AG20443 (cell line): Measurements from ENCODE around the gene HCK.
"Not testable (repeated sequence)": the region's sequence is repeated elsewhere in the genome, so short reads cannot be mapped to it uniquely, and the experiment has no call there.

Experiments used
- DNase-seq: peaks from one replicate; pipeline ENCODE4 v3.0.0; 2012; ENCODE audit warnings: low spot score, mixed read lengths

Gene HCK

DNA sequence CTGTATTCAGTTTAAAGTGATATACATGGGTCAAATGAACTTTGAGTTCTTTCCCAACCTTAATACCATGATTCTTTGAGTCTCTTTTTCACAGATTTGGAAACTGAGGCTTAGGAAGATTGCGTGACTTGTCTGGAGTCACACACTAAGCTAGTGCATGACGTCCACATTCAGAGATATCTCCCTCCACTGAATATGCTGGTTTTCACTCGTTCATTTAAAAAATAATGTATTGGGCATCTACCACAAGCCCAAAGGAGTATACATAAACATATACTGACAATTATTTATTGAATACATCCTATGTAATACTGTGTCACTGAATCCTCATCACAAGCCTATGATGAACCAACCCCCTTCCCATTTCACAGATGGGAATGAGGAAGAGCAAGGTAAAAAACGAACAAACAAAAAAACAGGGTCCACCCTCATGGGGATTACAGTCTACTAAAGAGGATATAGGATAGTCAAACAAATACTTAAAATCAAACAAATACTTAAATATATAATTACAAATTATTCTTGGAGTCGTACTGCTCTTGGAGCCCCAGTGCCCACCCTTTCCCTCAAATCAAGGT, 56.9 kb downstream of the HCK start:
- DNase-seq: no peak

DNA sequence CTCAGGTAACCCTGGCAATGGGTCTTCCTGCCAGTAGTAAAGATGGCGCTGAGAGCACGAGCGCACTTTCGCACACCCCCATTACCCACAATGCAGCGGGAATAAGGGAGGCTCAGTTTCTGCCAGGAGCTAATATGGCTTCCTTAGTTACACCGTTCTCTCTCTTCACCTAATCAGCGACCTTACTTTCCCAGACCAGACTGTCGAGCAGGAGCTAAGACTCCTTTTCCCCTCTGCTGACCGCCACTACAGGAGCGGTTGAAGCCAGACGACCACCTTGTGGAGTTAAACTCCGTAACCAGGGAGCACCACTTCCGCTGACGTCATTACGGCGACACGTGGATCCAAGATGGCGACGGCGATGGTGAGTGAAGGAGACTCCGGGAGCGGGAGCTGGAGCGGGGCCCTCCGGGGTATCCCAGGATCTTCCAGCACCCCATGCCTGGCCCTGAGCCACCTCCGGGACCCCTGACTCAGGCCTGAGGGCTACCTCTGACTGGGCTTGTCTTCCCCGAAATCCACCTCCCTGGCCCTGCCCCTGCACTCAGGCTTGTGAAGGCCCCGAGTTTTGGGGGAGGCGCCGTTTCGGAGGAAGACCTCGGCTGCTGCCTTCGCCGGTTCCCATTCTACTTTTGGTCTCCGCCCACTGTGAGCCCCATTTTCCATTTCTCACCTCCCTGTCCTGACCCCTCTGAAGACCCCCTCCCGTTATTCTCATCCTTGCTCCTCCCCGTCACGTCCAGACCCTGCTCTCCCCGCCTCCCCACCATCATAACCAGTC, 57.5 kb downstream of the HCK start, which contains the start of gene TM9SF4:
Gene TM9SF4 (plus strand): TSS at position 323 of the 781 bp plus-strand sequence. CDS start 27 bp downstream, at position 350.
- DNase-seq: peak; percentile 94

DNA sequence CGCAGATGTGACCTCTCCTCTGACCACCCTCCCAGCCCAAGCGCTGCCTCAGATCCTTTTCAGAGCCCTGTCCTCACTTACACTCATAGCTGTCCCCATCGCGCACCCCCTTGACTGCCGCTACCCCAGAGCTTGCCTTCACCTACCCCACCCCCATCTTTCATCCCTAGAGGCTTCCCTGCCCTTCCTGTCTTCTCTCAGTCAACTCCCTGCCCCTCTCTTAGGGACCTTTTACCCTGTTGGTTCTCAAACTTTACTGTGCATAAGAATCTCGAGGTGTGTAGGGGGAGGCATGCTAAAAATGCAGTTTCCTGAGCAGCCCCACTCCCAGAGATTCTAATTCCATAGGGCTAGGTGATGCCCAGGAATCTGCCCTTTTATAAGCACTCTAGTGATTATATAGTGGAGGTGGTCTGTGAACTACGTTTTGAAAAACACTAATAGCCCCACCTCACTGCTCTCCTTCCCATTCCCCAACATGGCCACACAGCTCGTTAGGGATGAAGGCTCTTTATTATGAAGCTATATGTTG, 58.2 kb downstream of the HCK start:
- no peak for DNase-seq

DNA sequence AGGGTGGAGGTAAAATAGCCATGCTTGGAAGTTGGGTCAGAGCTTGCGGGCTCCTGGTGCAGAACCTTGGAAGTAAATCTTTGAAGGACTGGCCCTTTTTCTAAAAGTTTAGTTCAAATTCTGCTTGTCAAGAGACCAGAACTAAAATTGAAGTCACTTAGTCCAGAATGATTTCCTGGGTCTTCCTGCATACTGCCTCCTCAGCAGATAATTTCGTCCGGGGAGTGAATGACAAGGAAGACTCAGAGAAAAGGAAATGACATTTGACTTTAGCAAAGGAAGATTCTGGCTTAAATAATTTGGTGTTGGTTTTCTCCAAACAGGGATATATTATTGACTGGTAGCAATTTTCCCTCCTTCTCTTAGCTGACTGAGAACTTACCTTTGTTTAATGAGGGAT, 58.7 kb downstream of the HCK start:
- no peak for DNase-seq

DNA sequence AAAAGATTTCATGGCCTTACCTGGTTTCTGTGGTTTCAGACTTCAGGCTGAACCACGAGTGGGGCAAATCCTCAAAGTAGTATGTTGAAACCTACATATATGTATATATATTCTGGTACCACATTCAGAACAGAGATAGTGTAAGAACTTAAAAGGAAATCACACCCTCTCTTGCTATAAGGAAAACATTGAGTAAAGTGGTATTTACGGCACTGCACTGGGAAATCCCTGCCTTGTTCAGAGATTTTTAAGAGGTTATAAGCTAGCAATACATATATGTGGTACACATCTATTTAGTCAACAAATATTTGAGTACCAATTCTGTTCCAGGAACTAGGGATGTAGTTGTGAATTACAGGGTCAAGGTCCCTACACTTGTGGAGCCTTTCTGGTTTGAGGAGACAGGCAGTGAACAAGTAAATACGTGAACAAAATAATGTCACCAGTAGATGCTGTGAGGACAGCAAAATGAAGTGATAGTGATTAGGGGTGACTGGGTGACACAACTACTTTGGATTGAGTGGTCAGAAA, 59.2 kb downstream of the HCK start:
- DNase-seq: no peak

DNA sequence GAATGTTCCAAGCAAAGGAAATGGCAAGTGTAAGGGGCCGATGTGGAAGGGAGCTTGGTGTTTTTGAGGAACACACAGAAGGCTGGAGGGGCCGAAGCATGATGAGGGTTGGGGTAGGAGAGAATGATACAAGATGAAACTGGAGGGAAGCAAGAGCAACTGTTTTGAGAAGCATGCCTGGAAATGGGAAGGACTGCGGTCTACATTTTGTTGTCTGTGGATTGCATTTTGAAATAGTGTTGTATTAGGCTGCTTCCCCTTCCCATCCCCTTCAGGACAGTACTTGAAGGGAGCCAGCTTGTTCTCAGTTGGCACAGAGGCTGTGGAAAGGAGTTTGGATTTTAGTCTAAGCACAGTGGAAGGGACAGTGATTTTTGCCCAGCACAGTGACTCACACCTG, 59.7 kb downstream of the HCK start:
- no peak for DNase-seq

DNA sequence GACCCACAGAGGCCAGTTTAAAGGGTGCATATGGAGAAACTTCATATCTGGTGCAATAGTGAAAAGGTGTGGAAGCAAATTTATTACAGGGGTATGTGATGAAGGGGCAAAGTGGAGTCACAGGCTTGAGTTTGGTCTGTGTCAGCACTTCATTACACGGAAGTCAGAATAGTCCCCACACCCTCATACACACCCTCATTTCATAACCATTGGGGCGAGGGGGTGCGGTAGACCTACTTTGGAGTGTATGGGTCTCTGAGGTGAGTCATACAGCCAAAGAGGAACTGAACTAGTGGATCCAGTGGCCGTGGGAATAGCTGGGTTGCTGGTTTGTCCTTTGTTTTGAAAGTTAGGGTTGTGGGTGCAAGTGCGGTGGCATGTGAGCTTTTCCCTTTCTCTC, 60.8 kb downstream of the HCK start:
- DNase-seq: no peak

DNA sequence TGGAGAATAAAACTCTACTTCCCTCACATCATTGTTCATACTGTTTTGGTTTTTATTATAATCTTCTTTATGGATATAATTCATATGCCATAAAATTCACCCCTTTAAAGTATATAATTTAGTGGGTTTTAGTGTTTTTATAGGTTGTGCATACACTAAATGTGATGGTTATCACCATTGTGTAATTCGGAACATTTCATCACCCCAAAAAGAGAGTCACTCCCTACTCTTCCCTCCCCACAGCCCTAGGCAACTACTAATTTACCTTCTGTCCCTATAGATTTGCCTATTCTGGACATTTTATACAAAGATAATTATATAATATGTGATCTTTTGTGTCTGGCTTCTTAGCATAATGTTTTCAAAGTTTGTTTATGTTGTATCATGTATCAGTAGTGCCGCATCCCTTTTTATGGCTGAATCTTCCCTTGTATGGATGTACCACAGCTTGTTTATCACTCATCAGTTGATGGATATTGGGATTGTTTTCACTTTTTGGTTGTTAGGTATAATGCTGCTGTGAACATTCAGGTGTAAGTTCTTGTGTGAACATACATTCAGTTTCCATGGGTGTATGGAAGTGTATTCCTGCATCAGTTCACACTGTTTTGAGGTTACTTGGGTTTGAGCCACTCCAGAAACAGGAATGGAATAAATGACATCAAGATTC, 61.7 kb downstream of the HCK start:
- no peak for DNase-seq

DNA sequence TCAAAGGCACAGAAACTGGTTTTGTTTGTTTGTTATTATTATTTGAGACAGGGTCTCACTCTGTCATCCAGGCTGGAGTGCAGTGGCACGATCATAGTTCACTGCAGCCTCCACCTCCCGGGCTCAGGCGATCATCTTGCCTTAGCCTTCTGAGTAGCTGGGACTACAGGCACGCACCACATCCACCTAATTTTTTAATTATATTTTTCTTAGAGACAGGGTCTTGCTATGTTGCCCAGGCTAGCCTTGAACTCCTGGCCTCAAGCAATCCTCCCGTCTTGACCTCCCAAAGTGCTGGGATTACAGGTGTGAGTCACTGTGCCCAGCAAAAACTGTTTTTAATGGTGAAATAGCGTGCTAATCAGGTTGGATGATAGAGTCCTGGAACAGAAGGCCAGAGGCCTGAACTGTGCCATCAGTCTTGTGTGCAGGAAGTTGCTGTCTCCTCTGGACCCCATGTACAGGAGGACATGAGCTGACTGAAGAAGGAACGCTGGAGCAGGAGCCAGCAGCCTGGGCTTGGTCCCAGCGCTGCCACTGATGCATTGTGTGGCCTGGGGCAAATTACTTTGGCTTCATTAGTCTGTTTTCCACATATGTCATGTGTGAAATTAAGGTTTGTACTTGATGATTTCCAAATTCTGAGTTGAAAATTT, 62.4 kb downstream of the HCK start:
- peak; percentile 25 for DNase-seq

DNA sequence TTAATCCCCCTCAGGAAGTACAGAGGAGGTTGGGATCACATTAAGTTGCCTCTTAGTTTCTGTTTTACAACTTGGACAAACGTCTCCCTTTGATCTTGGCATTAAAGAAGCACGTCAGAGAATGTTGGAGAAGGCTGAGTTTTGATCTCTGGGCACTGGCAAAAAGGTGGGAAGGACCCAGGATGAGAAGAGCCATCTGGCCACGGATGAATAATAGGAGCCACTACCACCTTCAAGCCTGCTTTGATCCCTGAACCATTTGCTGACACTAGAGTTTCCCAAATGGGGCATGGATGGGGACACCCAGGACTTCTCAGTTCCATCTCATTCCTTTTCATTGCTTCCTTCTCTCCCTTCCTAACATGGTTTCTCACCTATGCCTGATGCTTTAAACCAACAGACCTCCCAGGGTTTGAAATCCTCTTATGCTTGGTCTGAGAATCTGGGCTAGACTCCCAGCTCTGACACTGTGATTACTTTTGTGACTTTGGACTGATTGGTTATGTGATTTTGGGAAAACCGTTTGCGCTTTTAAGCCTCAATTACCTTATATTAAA, 63.2 kb downstream of the HCK start:
- DNase-seq: no peak

DNA sequence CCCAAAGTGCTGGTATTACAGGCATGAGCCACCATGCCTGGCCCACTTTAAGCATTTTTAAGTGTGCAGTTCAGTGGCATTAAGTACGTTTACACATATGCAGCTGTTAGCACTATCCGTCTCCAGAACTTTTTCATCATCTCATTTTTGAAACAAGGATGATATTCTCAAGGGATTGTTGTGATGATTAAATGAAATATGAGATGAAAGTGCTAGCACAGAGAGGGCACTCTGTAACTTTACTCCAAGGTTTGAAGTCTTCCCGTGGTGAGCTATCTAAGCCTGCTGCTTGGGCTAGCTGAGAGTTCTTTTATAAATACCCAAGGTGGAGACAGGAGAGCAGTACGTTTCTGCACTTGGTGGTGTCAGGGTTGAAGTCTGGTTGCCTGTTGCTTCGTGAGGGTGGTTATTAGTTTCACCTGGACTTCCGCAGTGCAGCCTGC, 64.1 kb downstream of the HCK start:
- no peak for DNase-seq

DNA sequence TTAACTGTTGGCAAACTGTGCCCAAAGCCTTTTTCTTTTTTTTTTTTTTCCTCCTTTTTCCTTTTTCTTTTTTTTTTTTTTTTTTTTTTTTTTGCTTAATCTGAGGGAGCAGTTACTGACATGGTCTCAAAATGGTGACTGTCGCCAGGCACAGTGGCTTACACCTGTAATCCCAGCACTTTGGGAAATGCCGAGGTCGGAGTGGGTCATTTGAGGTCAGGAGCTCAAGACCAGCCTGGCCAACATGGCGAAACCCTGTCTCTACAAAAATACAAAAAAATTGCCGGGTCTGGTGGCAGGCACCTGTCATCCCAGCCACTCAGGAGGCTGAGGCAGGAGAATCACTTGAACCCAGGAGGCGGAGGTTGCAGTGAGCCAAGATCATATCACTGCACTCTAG, 64.8 kb downstream of the HCK start:
- not testable (repeated sequence) for DNase-seq

DNA sequence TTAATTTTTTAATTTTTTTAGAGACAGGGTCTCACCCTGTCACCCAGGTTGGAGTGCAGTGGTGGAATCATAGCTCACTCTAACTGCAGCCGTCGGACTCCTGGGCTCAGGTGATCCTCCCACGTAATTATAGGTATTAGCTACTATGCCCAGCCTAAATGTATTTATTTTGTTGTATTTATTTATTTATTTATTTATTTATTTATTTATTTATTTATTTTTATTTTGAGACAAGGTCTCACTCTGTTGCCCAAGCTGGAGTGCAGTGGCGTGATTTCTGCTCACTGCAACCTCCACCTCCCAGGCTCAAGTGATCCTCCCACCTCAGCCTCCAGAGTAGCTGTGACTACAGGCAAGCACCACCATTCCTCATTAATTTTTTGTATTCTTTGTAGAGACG, 66.4 kb downstream of the HCK start:
- DNase-seq: not testable (repeated sequence)

DNA sequence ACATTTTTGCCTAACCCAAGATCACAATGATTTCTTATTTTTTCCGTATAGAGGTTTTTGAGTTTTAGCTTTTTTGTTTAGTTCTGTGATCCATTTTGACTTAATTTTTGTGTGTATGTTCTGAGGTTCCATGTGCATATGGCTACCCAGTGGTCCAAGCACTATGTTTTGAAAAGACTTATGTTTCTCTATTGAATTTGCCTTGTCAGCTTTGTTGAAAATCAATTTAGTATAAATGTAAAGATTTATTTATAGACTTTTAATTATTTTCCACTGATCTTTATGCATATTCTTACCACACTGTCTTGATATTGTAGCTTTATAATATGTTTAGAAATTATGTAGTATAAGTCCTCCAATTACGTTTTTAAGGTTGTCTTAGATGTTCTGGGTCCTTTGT, 67.7 kb downstream of the HCK start:
- DNase-seq: no peak

DNA sequence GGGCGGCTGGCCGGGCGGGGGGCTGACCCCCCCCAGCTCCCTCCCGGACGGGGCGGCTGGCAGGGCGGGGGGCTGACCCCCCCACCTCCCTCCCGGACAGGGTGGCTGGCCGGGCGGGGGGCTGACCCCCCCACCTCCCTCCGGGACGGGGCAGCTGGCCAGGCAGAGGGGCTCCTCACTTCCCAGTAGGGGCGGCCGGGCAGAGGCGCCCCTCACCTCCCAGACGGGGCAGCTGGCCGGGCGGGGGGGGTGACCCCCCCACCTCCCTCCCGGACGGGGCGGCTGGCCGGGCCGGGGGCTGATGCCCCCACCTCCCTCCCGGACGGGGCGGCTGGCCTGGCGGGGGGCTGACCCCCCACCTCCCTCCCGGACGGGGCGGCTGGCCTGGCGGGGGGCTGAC, 69.9 kb downstream of the HCK start:
- DNase-seq: not testable (repeated sequence)

DNA sequence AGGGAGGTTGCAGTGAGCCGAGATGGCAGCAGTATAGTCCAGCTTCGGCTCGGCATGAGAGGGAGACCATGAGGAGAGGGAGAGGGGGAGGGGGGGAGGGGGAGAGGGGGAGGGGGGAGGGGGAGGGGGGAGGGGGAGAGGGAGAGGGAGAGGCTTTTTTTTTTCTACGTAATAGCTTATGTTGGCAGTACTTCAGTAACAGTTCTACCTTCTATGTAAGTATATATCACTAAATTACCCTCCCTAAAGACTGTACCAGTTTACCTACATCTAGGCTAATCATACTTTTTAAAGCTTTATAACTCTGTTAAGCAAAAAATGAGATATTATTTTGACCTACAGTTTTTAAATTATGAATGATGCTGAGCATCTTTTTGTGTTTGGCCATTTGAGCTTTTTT, 71.0 kb downstream of the HCK start:
- no peak for DNase-seq

DNA sequence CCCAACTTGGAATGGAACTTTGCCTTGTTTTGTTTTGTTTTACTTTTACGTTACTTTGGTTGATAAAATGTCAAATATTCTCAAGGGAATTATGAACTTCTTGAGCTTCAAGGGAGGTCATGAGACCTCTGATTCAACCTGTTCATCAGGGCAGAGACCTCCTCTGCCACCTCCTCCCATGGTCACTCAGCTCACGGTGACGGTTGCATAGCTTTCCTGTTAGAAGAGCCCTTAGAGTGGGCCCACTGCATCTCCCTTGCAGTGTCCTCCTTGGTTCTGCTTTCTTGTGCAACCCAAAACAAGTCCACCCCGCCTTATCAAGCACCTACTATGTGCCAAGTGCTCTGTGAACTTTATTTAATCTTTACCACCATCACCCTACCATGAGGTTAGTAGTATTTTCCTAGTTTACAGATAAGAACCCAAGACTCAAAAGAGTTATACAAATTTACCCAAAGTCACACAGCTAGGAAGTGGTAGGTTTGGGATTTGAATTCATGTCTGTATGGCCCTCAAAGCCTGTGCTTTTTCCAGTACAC, 72.9 kb downstream of the HCK start:
- no peak for DNase-seq

DNA sequence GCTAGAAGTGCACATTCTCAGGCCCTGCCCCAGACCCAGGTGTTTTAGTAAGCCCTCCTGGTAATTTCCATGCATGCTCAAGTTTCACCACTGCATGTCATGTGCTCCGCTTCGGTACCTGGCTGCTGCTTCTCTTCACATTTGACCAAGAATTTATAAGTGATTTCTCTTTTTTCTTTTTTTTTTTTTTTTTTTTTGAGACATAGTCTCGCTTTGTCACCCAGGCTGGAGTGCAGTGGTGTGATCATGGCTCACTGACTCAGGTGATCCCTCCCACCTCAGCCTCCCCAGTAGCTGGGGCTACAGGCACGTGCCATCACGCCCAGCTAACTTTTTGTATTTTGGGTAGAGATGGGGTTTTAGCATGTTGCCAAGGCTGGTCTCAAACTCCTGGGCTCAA, 73.5 kb downstream of the HCK start:
- DNase-seq: no peak

DNA sequence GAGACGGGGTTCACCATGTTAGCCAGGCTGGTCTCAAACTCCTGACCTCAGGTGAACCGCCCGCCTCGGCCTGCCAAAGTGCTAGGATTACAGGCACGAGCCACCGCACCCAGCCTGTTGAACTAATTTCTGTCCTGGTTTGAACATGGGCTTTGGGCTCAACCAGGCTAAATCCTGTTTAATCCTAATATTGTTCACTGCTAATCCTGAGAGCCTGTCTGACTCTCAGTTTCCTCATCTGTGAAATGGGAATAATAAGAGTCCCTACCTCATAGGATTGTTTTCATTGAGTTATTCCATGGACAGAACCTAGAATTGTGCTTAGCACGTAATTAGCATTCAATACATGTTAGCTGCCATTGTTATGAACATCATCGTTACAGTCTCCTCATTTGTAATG, 74.9 kb downstream of the HCK start:
- DNase-seq: no peak

DNA sequence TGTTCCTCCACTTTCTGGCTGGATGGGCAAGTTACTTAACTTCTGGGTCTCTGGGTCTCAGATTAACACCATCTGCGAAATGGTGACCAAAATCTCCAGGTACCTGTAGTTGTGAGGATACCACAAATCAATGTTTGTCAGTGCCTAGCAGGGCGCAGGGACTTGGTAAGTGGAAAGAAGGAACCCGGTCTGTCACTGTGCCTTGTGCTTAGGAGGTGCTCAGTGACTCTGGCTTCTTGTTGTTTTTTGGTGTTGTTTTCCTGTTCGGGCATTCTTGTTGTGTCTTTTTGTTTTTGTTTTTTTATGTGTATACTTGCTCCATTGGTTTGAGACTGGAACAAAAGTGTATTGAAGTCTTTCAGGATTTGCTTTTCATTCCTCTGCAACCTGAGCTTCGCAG, 75.3 kb downstream of the HCK start:
- DNase-seq: no peak

DNA sequence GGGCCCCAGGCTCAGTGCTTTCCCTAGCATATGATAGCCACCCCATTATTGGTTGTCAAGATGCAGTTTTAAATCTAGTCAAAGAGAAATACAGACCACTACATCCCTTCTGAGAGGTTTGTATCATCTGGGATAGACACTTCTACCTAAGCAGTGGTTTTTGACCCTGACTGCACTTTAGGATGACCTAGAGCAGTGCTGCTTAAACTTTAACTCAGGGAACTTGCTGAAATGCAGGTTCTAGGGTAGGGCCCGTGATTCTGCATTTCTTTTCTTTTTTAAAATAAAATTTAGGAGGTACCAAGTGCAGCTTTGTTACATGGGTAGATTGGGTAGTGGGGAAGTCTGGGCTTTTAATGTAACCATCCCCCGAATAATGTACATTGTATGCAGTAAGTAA, 76.1 kb downstream of the HCK start:
- no peak for DNase-seq

DNA sequence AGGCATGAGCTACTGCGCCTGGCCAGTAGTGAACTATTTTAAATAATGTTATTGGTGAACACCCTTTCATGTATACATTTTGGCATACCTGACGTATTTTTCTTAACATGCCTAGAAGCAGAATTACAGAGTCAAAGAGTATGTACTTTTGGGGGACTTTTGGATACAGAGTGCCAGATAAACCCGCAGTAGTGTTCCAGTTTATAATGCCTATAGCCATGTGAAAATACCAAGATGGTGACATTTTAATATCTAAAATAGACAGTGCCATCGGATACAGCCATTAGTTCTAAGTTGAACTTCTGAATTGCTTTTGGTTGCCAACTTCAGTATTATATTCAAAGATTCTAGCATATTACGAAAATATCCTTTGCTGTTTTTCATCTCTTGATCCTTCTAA, 77.8 kb downstream of the HCK start:
- DNase-seq: no peak
